Osteoblast (primary cell): ENCODE measurements around the gene UGT1A9. TPM values are rescaled to one million over a fixed set of nuclear protein-coding genes. Genes with fewer than 3 reads are reported as not detected.

Experiments used
- DNase-seq: peaks from one replicate; pipeline ENCODE4 v3.0.0; 2011; ENCODE audit warnings: low spot score, mixed read lengths; ENCODE audit not compliant: insufficient read length; ENCODE audit errors: missing footprints
- H2AFZ ChIP-seq: 2 replicates; pipeline ENCODE4 v1.6.0; 2011; ENCODE audit warnings: mild to moderate bottlenecking, low read length
- H3K27ac ChIP-seq: 2 replicates; pipeline ENCODE4 v1.5.1; 2011; ENCODE audit warnings: mild to moderate bottlenecking, low read depth, low read length, moderate library complexity
- H3K27me3 ChIP-seq: 2 replicates; pipeline ENCODE4 v1.6.0; 2012; ENCODE audit warnings: mild to moderate bottlenecking, control low read depth, inconsistent platforms, low read length, moderate library complexity; ENCODE audit not compliant: insufficient read depth
- H3K36me3 ChIP-seq: 2 replicates; pipeline ENCODE4 v1.5.1; 2011; ENCODE audit warnings: mild to moderate bottlenecking, low read length, control low read depth, moderate library complexity; ENCODE audit not compliant: insufficient read depth
- H3K4me1 ChIP-seq: 2 replicates; pipeline ENCODE4 v1.5.1; 2011; ENCODE audit warnings: mild to moderate bottlenecking, low read length, control low read depth, moderate library complexity; ENCODE audit not compliant: insufficient read depth
- H3K4me2 ChIP-seq: 2 replicates; pipeline ENCODE4 v1.6.0; 2011; ENCODE audit warnings: mild to moderate bottlenecking, low read length; ENCODE audit not compliant: insufficient read depth
- H3K4me3 ChIP-seq: fragments of 200-600 bp; sonication (generic); 3 replicates; pipeline ENCODE4 v1.5.1; 2012; ENCODE audit warnings: mild to moderate bottlenecking, low read length, inconsistent platforms; ENCODE audit not compliant: insufficient read depth
- H3K79me2 ChIP-seq: 2 replicates; pipeline ENCODE4 v1.6.0; 2012; ENCODE audit warnings: mild to moderate bottlenecking, low read length, control low read depth, inconsistent platforms; ENCODE audit not compliant: insufficient read depth
- H3K9me3 ChIP-seq: 2 replicates; pipeline ENCODE4 v1.5.1; 2011; ENCODE audit warnings: low read depth, low read length, control low read depth
- H4K20me1 ChIP-seq: 2 replicates; pipeline ENCODE4 v1.6.0; 2012; ENCODE audit warnings: mild to moderate bottlenecking, low read length, control low read depth; ENCODE audit not compliant: insufficient read depth
- CTCF ChIP-seq: IDR thresholded peaks from 2 replicates; pipeline ENCODE4 v1.5.1; 2011; ENCODE audit warnings: mild to moderate bottlenecking, low read depth, low read length, moderate library complexity; ENCODE audit errors: extremely low read depth
- total RNA-seq: library from RNA; depleted of rRNA; stranded (reverse); fragments of >200 nt; gene quantifications from 2 replicates; pipeline ENCODE4 v1.2.3, GENCODE V29; 2012

The UGT1A9 gene
- total RNA-seq, 1 donor, result not detected

- DNase-seq, result no peak
- Histone ChIP-seq H3K4me3 (no peak overlapping the region), H3K4me2 (no peak overlapping the region), H3K4me1 (no peaks in the 10 kb centered on the region), H3K9me3 (peaks cover 3% of the 10 kb centered on the region), H3K36me3 (no peaks in the 10 kb centered on the region), H4K20me1 (no peaks in the 10 kb centered on the region), H3K27me3 (no peaks in the 10 kb centered on the region), H3K79me2 (no peaks in the 10 kb centered on the region), H3K27ac (no peak overlapping the region), H2AFZ (no peak overlapping the region)
- no peak for TF ChIP-seq CTCF
These were observed 100.5 kb downstream of the UGT1A9 start for GRCh38 chr2:233772153-233772552.

GRCh38 chr2:233772583-233772982 is 100.9 kb downstream of the UGT1A9 start:
- H3K4me2 ChIP-seq, result no peak overlapping the region
- H2AFZ ChIP-seq, result no peak overlapping the region

GRCh38 chr2:233773854-233774253 is 102.2 kb downstream of the UGT1A9 start:
- H3K9me3 ChIP-seq, result peaks cover 3% of the 10 kb centered on the region
- no peak overlapping the region for H2AFZ ChIP-seq
- H3K4me2 ChIP-seq, result no peak overlapping the region
- no peak overlapping the region for H3K4me3 ChIP-seq
- H3K36me3 ChIP-seq, result no peaks in the 10 kb centered on the region
- H3K79me2 ChIP-seq, result no peaks in the 10 kb centered on the region
- DNase-seq, result no peak
- no peaks in the 10 kb centered on the region for H4K20me1 ChIP-seq
- TF ChIP-seq CTCF, result no peak
- H3K27me3 ChIP-seq, result no peaks in the 10 kb centered on the region
- H3K4me1 ChIP-seq, result no peaks in the 10 kb centered on the region
- H3K27ac ChIP-seq, result no peak overlapping the region

More at GRCh38 chr2:233772583-233772982, 100.9 kb downstream of the UGT1A9 start:
- Histone ChIP-seq H3K9me3 (peaks cover 3% of the 10 kb centered on the region), H3K79me2 (no peaks in the 10 kb centered on the region), H3K27ac (no peak overlapping the region), H3K27me3 (no peaks in the 10 kb centered on the region), H4K20me1 (no peaks in the 10 kb centered on the region), H3K36me3 (no peaks in the 10 kb centered on the region), H3K4me3 (no peak overlapping the region), H3K4me1 (no peaks in the 10 kb centered on the region)
- TF ChIP-seq CTCF, result no peak
- peak; percentile 84 for DNase-seq

GRCh38 chr2:233775414-233775813 is 103.7 kb downstream of the UGT1A9 start:
- no peak overlapping the region for H3K4me2 ChIP-seq
- H3K27ac ChIP-seq, result no peak overlapping the region
- DNase-seq, result no peak
- no peaks in the 10 kb centered on the region for H4K20me1 ChIP-seq
- H3K4me3 ChIP-seq, result no peak overlapping the region
- H3K4me1 ChIP-seq, result no peaks in the 10 kb centered on the region
- peaks cover 3% of the 10 kb centered on the region for H3K9me3 ChIP-seq
- H2AFZ ChIP-seq, result no peak overlapping the region
- H3K27me3 ChIP-seq, result no peaks in the 10 kb centered on the region
- no peaks in the 10 kb centered on the region for H3K79me2 ChIP-seq
- TF ChIP-seq CTCF, result no peak
- H3K36me3 ChIP-seq, result no peaks in the 10 kb centered on the region
